ENCODE results near the gene ECE1.

Gene ECE1

GRCh38 chr1:21289700-21290545, at the start of gene ECE1:
TSS of gene ECE1 (minus strand) at chr1:21290463. CDS start at chr1:21290414, 49 bp downstream.
- DNase-seq = no peak

GRCh38 chr1:21339356-21340229, 49.3 kb upstream of the ECE1 start:
- no peak for DNase-seq

GRCh38 chr1:21338573-21339355, 48.5 kb upstream of the ECE1 start:
- DNase-seq = peak; percentile 94

- peak; percentile 71 for DNase-seq
These were observed 47.8 kb upstream of the ECE1 start for GRCh38 chr1:21337928-21338572.

GRCh38 chr1:21337454-21337927, 47.2 kb upstream of the ECE1 start:
- peak; percentile 67 for DNase-seq

- DNase-seq = no peak
These were observed 46.8 kb upstream of the ECE1 start for GRCh38 chr1:21337010-21337437.

GRCh38 chr1:21335750-21336224, 45.5 kb upstream of the ECE1 start:
- peak; percentile 59 for DNase-seq

- DNase-seq = no peak
These were observed 44.9 kb upstream of the ECE1 start for GRCh38 chr1:21335088-21335691.

- peak; percentile 74 for DNase-seq
These were observed 44.2 kb upstream of the ECE1 start for GRCh38 chr1:21334214-21335087.

- no peak for DNase-seq
These were observed 43.6 kb upstream of the ECE1 start for GRCh38 chr1:21333824-21334213.

- DNase-seq = no peak
These were observed 42.5 kb upstream of the ECE1 start for GRCh38 chr1:21332554-21333311.

- no peak for DNase-seq
These were observed 41.7 kb upstream of the ECE1 start for GRCh38 chr1:21331752-21332478.

GRCh38 chr1:21330544-21330943, 40.3 kb upstream of the ECE1 start:
- no peak for DNase-seq

GRCh38 chr1:21329209-21329844, 39.1 kb upstream of the ECE1 start:
- DNase-seq = no peak

- DNase-seq = no peak
These were observed 37.5 kb upstream of the ECE1 start for GRCh38 chr1:21327566-21328323.

- no peak for DNase-seq
These were observed 36.6 kb upstream of the ECE1 start for GRCh38 chr1:21326861-21327344.

- no peak for DNase-seq
These were observed 35.6 kb upstream of the ECE1 start for GRCh38 chr1:21325731-21326387.

Data from NCI-H2029 (cell line).